HepG2 (cell line): Measurements from ENCODE around the gene POLD3. TPM values are rescaled to one million over a fixed set of nuclear protein-coding genes. Genes with fewer than 3 reads are reported as not detected.

Source experiments
- ATAC-seq: fragments of 200-7000 bp; cut with Tn5 transposase; 3 replicates; pipeline ENCODE4 v1.9.1; 2020; ENCODE audit warnings: mild to moderate bottlenecking, moderate library complexity
- BruUV-seq: library from RNA; stranded (reverse); fragments of 400-500 nt; replicated peaks from 2 replicates; lab custom pipeline; 2021; lab: Mats Ljungman, UMichigan
- CTCF ChIA-PET: fragments of 300-600 bp; formaldehyde crosslinking; extraction: SDS; loops from one replicate; lab custom pipeline; 2021; ENCODE audit warnings: low total read pairs, inconsistent platforms, low intra/inter-chr PET ratio; lab: Yijun Ruan, JAX
- POLR2A ChIA-PET: fragments of 350-600 bp; sonication (Branson Sonifier 250); formaldehyde crosslinking; loops from one replicate; lab custom pipeline; 2020; ENCODE audit warnings: antibody characterized with exemption, inconsistent platforms; lab: Yijun Ruan, JAX
- DNase-seq: peaks from one replicate; pipeline ENCODE4 v3.0.0-alpha.2; 2015; ENCODE audit warnings: low spot score
- FAIRE-seq: peaks from 3 replicates; lab custom pipeline; 2011; peaks lifted over from hg19 to GRCh38; lab: Jason Lieb, UNC
- H2AFZ ChIP-seq: one replicate; pipeline ENCODE4 v1.6.1; 2011; ENCODE audit warnings: low read length, inconsistent platforms
- H3K27ac ChIP-seq: fragments of 300-600 bp; 3 replicates; pipeline ENCODE4 v1.8.0; 2011; ENCODE audit warnings: mixed run types, mild to moderate bottlenecking, mixed read lengths, low read length, inconsistent platforms; ENCODE audit not compliant: insufficient read depth; ENCODE audit errors: extremely low read length
- H3K27me3 ChIP-seq, 2 experiments: fragments of 200-600 bp in 1 of 2; 2 replicates in 1 of 2; 3 replicates in 1 of 2; pipeline versions ENCODE4 v1.6.0 to v1.8.0; 2011; ENCODE audit warnings: low read length in 2 of 2, mild to moderate bottlenecking in 2 of 2, moderate library complexity in 2 of 2, inconsistent platforms in 1 of 2; ENCODE audit not compliant: insufficient read depth in 2 of 2, control insufficient read depth in 1 of 2
- H3K36me3 ChIP-seq, 2 experiments: fragments of 200-600 bp in 1 of 2; replicated peaks in 1 of 2; 2 replicates in 1 of 2; 3 replicates in 1 of 2; pipeline versions ENCODE4 v1.5.1 to v1.8.0; 2011; ENCODE audit warnings: low read length in 2 of 2, inconsistent platforms in 1 of 2; ENCODE audit not compliant: insufficient read depth in 2 of 2, control insufficient read depth in 1 of 2
- H3K4me1 ChIP-seq: 2 replicates; pipeline ENCODE4 v1.5.1; 2012; ENCODE audit warnings: low read length, inconsistent platforms; ENCODE audit not compliant: insufficient read depth
- H3K4me2 ChIP-seq: 2 replicates; pipeline ENCODE4 v1.6.0; 2011; ENCODE audit warnings: low read depth, low read length, inconsistent platforms
- H3K4me3 ChIP-seq, 3 experiments: fragments of 200-600 bp in 1 of 3; sonication (generic), shearing (Covaris generic) in 1 of 3; replicated peaks in 1 of 3; 2 replicates each; pipeline ENCODE4 v1.5.1; 2011 to 2016; ENCODE audit warnings: low read length in 3 of 3, inconsistent platforms in 2 of 3, low read depth in 2 of 3, mild to moderate bottlenecking in 2 of 3, control low read depth in 1 of 3, mixed read lengths in 1 of 3; ENCODE audit not compliant: insufficient read depth in 1 of 3
- H3K79me2 ChIP-seq: one replicate; pipeline ENCODE4 v1.6.1; 2011; ENCODE audit warnings: low read length, inconsistent platforms; ENCODE audit not compliant: insufficient read depth
- H3K9ac ChIP-seq: 2 replicates; pipeline ENCODE4 v1.6.0; 2011; ENCODE audit warnings: mild to moderate bottlenecking, low read depth, low read length, inconsistent platforms; ENCODE audit not compliant: insufficient read depth
- H3K9me3 ChIP-seq: 2 replicates; pipeline ENCODE4 v1.5.1; 2012; ENCODE audit warnings: mild to moderate bottlenecking, low read length
- H4K20me1 ChIP-seq: 2 replicates; pipeline ENCODE4 v1.6.0; 2011; ENCODE audit warnings: inconsistent platforms, mild to moderate bottlenecking, low read length, moderate library complexity; ENCODE audit not compliant: insufficient read depth
- ATF3 ChIP-seq: sonication (generic); formaldehyde crosslinking; IDR thresholded peaks from 2 replicates; pipeline ENCODE4 v1.4.0; 2020; ENCODE audit warnings: missing genetic modification reagents
- ETV5 ChIP-seq: IDR thresholded peaks from 2 replicates; pipeline ENCODE4 v1.6.1; 2018; ENCODE audit warnings: missing biosample characterization, missing genetic modification reagents, inconsistent platforms, borderline replicate concordance
- MBNL3 ChIP-seq: fragments of 250-450 bp; sonication (Bioruptor Pico); conservative IDR thresholded peaks from 2 replicates; pipeline ENCODE4 v1.8.0; 2022; ENCODE audit warnings: mild to moderate bottlenecking, inconsistent platforms
- NCOA5 ChIP-seq: sonication (generic); formaldehyde crosslinking; IDR thresholded peaks from 2 replicates; pipeline ENCODE4 v1.4.0; 2020; ENCODE audit warnings: missing genetic modification reagents
- PAX8 ChIP-seq: sonication (generic); formaldehyde crosslinking; IDR thresholded peaks from 2 replicates; pipeline ENCODE4 v1.8.0; 2022; ENCODE audit warnings: mild to moderate bottlenecking, missing genetic modification reagents, borderline replicate concordance
- RCOR2 ChIP-seq: IDR thresholded peaks from 2 replicates; pipeline ENCODE4 v1.6.1; 2016; ENCODE audit warnings: missing biosample characterization, missing genetic modification reagents
- RXRB ChIP-seq: IDR thresholded peaks from 2 replicates; pipeline ENCODE4 v1.6.1; 2016; ENCODE audit warnings: borderline replicate concordance, missing genetic modification reagents, missing compliant biosample characterization
- SCMH1 ChIP-seq: sonication (generic); formaldehyde crosslinking; IDR thresholded peaks from 2 replicates; pipeline ENCODE4 v1.9.0; 2021; ENCODE audit warnings: missing genetic modification reagents, mild to moderate bottlenecking, borderline replicate concordance
- SSRP1 ChIP-seq: IDR thresholded peaks from 2 replicates; pipeline ENCODE4 v1.6.1; 2016; ENCODE audit warnings: control low read depth
- ZNF281 ChIP-seq: sonication (generic); formaldehyde crosslinking; IDR thresholded peaks from 2 replicates; pipeline ENCODE4 v1.4.0; 2020; ENCODE audit warnings: missing genetic modification reagents, borderline replicate concordance
- ZNF317 ChIP-seq: sonication (generic); formaldehyde crosslinking; IDR thresholded peaks from 2 replicates; pipeline ENCODE4 v1.5.0; 2020; ENCODE audit warnings: mild to moderate bottlenecking, missing genetic modification reagents
- ZNF615 ChIP-seq: sonication (generic); formaldehyde crosslinking; IDR thresholded peaks from 2 replicates; pipeline ENCODE4 v1.5.0; 2020; ENCODE audit warnings: mild to moderate bottlenecking, missing genetic modification reagents, borderline replicate concordance
- ZSCAN30 ChIP-seq: sonication (generic); formaldehyde crosslinking; IDR thresholded peaks from 2 replicates; pipeline ENCODE4 v1.5.0; 2020; ENCODE audit warnings: mild to moderate bottlenecking, missing genetic modification reagents
- WGBS: methylation state at CpG from one replicate; pipeline ENCODE4 v1.1.6; 2017; ENCODE audit warnings: low lambda C conversion rate; 5-methylcytosine and 5-hydroxymethylcytosine counted together
- in situ Hi-C: cut with HindIII; loops from 2 replicates; pipeline ENCODE4 v1.10.0; 2017; ENCODE audit warnings: low pct_unique_long_range_greater_than_20kb; ENCODE audit not compliant: extremely low pct_ligation_motif_present
- intact Hi-C: fragments of 100-400 bp; cut with micrococcal nuclease; formaldehyde crosslinking; loops from one replicate; pipeline ENCODE4 v1.10.0; 2022; ENCODE audit not compliant: unreplicated experiment
- polyA plus RNA-seq, 8 experiments: library from polyadenylated mRNA; depleted of rRNA in 3 of 8; stranded (reverse) in 7 of 8; unstranded in 1 of 8; fragments of >200 nt; fragmentation: Illumina TruSeq in 4 of 8; extraction: Trizol in 4 of 8; gene quantifications; 2 replicates each; pipeline versions ENCODE4 v1.2.1 to v1.2.3, GENCODE V29; 2011 to 2016; ENCODE audit warnings: low read depth in 4 of 8, missing spikeins in 1 of 8, mixed read lengths in 1 of 8; ENCODE audit not compliant: insufficient read depth in 1 of 8
- total RNA-seq, 5 experiments: library from RNA; depleted of rRNA; stranded (reverse); fragments of >200 nt; fragmentation: Illumina TruSeq; extraction: Trizol; gene quantifications; 2 replicates each; pipeline ENCODE4 v1.2.3, GENCODE V29; 2016; ENCODE audit warnings: low read depth in 1 of 5

Gene POLD3
- total and polyA plus RNA-seq, 2 of the 13 experiments (the other 11 are each of a cell fraction or from before 2014, with no cell fraction given), result 6.3 to 18.9 TPM

- H3K27me3 ChIP-seq, result peaks cover 0 to 1% of the 10 kb centered on the region in 2 experiments; a peak in 1 of 5 replicates
- ATAC-seq (no peak), DNase-seq (no peak), FAIRE-seq (no peak)
- CTCF ChIA-PET, result no interaction called here
- no peaks in the 10 kb centered on the region for H3K4me1 ChIP-seq
- H3K4me3 ChIP-seq, result no peak overlapping the region
- H3K27ac ChIP-seq, result no peak overlapping the region
- no peaks in the 10 kb centered on the region for H4K20me1 ChIP-seq
- WGBS, result 3% methylated on average over 5 of the region's 6 CpGs
- no peaks in the 10 kb centered on the region for H3K79me2 ChIP-seq
- in situ Hi-C loops (no loop called here), intact Hi-C loops (no loop called here)
- no peak overlapping the region for H3K9ac ChIP-seq
- H3K4me2 ChIP-seq, result no peak overlapping the region
- no peaks in the 10 kb centered on the region for H3K9me3 ChIP-seq
- BruUV-seq, result no TSS peak
- TF ChIP-seq MBNL3 (no peak), ZNF281 (no peak), NCOA5 (CRISPR knock-in tag) (no peak), RXRB (CRISPR knock-in tag) (no peak), ZNF615 (CRISPR knock-in tag) (no peak), ZNF317 (CRISPR knock-in tag) (no peak), RCOR2 (no peak), ATF3 (no peak), ETV5 (CRISPR knock-in tag) (no peak), SCMH1 (CRISPR knock-in tag) (no peak), PAX8 (CRISPR knock-in tag) (no peak), ZSCAN30 (CRISPR knock-in tag) (no peak), SSRP1 (no peak)
- no peaks in the 10 kb centered on the region for H3K36me3 ChIP-seq
- POLR2A ChIA-PET, result no interaction called here
- no peak overlapping the region for H2AFZ ChIP-seq
Observed at GRCh38 chr11:74579577-74580270, 12.7 kb upstream of the POLD3 start.
